G401.6 (cell line): Measurements from ENCODE around the gene SMARCC1.

Experiments used
- FAIRE-seq: peaks from 2 replicates; lab custom pipeline; 2012; peaks lifted over from hg19 to GRCh38; lab: Jason Lieb, UNC

Gene SMARCC1

GRCh38 chr3:47540281-47540680 lies 241.4 kb downstream of the SMARCC1 start:
- no peak for FAIRE-seq

- FAIRE-seq = no peak
Observed at GRCh38 chr3:47536967-47537366, 244.7 kb downstream of the SMARCC1 start.

- FAIRE-seq = no peak
Observed at GRCh38 chr3:47536221-47536891, 245.3 kb downstream of the SMARCC1 start.
